HepG2 (cell line): ENCODE results near the gene ALDH7A1. TPM values are rescaled to one million over a fixed set of nuclear protein-coding genes. Genes with fewer than 3 reads are reported as not detected.

Experiments
- AFF4 ChIP-seq: sonication (generic); formaldehyde crosslinking; IDR thresholded peaks from 2 replicates; pipeline ENCODE4 v1.4.0; 2020; ENCODE audit warnings: missing genetic modification reagents
- ZNF878 ChIP-seq: sonication (generic); formaldehyde crosslinking; IDR thresholded peaks from 2 replicates; pipeline ENCODE4 v1.8.1; 2023; ENCODE audit warnings: mild to moderate bottlenecking, missing genetic modification reagents, moderate library complexity
- polyA plus RNA-seq, 8 experiments: library from polyadenylated mRNA; depleted of rRNA in 3 of 8; stranded (reverse) in 7 of 8; unstranded in 1 of 8; fragments of >200 nt; fragmentation: Illumina TruSeq in 4 of 8; extraction: Trizol in 4 of 8; gene quantifications; 2 replicates each; pipeline versions ENCODE4 v1.2.1 to v1.2.3, GENCODE V29; 2011 to 2016; ENCODE audit warnings: low read depth in 4 of 8, missing spikeins in 1 of 8, mixed read lengths in 1 of 8; ENCODE audit not compliant: insufficient read depth in 1 of 8
- small RNA-seq, 3 experiments: library from RNA; depleted of rRNA; stranded (forward); fragments of <200 nt; gene quantifications; one replicate each; pipeline ENCODE3, GENCODE V24; 2012; ENCODE audit warnings: low read depth in 2 of 3, low replicate concordance in 1 of 3; ENCODE audit not compliant: insufficient read length in 3 of 3, insufficient read depth in 2 of 3
- total RNA-seq, 5 experiments: library from RNA; depleted of rRNA; stranded (reverse); fragments of >200 nt; fragmentation: Illumina TruSeq; extraction: Trizol; gene quantifications; 2 replicates each; pipeline ENCODE4 v1.2.3, GENCODE V29; 2016; ENCODE audit warnings: low read depth in 1 of 5

The ALDH7A1 gene
- total and polyA plus RNA-seq, 2 of the 13 experiments (the other 11 are each of a cell fraction or from before 2014, with no cell fraction given), result 69.0 to 100 TPM

GRCh38 chr5:126481243-126481642 lies 113.8 kb downstream of the ALDH7A1 start (continued):
- no peak for TF ChIP-seq ZNF878 (CRISPR knock-in tag)
- no peak for TF ChIP-seq AFF4 (CRISPR knock-in tag)

Small RNA genes lying within 50 kb of the gene (small RNA-seq; reads per million reads assigned to genes)
- 0 to 0.97 (median 0) reads per million in 3 experiments for gene RNU6-290P

Other genes starting within 250 kb of the ALDH7A1 start
- 8.1 and 8.8 TPM in 2 replicates for gene GRAMD2B, start 171.8 kb downstream of the ALDH7A1 start, total RNA-seq (2016; rRNA removed; fragmentation: Illumina TruSeq; extraction: Trizol)
- 10.6 and 11.2 TPM in 2 replicates for gene GRAMD2B, start 171.8 kb downstream of the ALDH7A1 start, polyA plus RNA-seq (2011; rRNA removed)
- 59.7 and 95.0 TPM in 2 replicates for gene PHAX, start 5.7 kb upstream of the ALDH7A1 start, total RNA-seq (2016; rRNA removed; fragmentation: Illumina TruSeq; extraction: Trizol)
- gene PHAX, start 5.7 kb upstream of the ALDH7A1 start, polyA plus RNA-seq (2011; rRNA removed), result 14.5 and 20.0 TPM in 2 replicates
- gene LMNB1, start 181.9 kb upstream of the ALDH7A1 start, total RNA-seq (2016; rRNA removed; fragmentation: Illumina TruSeq; extraction: Trizol), result 159 and 197 TPM in 2 replicates
- gene LMNB1, start 181.9 kb upstream of the ALDH7A1 start, polyA plus RNA-seq (2011; rRNA removed), result 9.9 and 12.5 TPM in 2 replicates